Esophagus muscularis mucosa (tissue), 4 donors: ENCODE data around the gene MRAP2. TPM values are rescaled to one million over a fixed set of nuclear protein-coding genes. Genes with fewer than 3 reads are reported as not detected.

ENCODE experiments used
- DNase-seq: peaks from one replicate; pipeline ENCODE4 v3.0.0-alpha.2; 2017; ENCODE audit errors: extremely low spot score
- H3K27ac ChIP-seq, 4 donors: fragments of 200-600 bp; sonication (generic); replicated peaks in 1 of 4; 1 replicate in 3 of 4; 2 replicates in 1 of 4; pipeline ENCODE4 v1.5.1; 2016 to 2019; ENCODE audit warnings: mild to moderate bottlenecking in 1 of 4
- H3K27me3 ChIP-seq, 4 donors: fragments of 200-600 bp; sonication (generic); one replicate each; pipeline versions ENCODE4 v1.5.1 to v1.6.0; 2016 to 2019
- H3K36me3 ChIP-seq, 4 donors: fragments of 200-600 bp; sonication (generic); one replicate each; pipeline ENCODE4 v1.5.1; 2016 to 2019
- H3K4me1 ChIP-seq, 4 donors: fragments of 200-600 bp; sonication (generic); one replicate each; pipeline ENCODE4 v1.5.1; 2016 to 2019
- H3K4me3 ChIP-seq, 4 donors: fragments of 200-600 bp; sonication (generic); 1 replicate in 2 of 4; 2 replicates in 2 of 4; pipeline ENCODE4 v1.5.1; 2016 to 2019; ENCODE audit warnings: mild to moderate bottlenecking in 4 of 4, moderate library complexity in 1 of 4
- H3K9me3 ChIP-seq, 4 donors: fragments of 200-600 bp; sonication (generic); 1 replicate in 3 of 4; 2 replicates in 1 of 4; pipeline ENCODE4 v1.5.1; 2016 to 2019
- CTCF ChIP-seq, 3 experiments: fragments of 200-600 bp in 2 of 3; fragments of 450-650 bp in 1 of 3; sonication (generic) in 2 of 3; IDR thresholded peaks; one replicate each; pipeline ENCODE4 v1.5.1; 2017 to 2019; ENCODE audit warnings: antibody characterized with exemption in 3 of 3, mild to moderate bottlenecking in 2 of 3, moderate library complexity in 1 of 3
- EP300 ChIP-seq: sonication (generic); formaldehyde crosslinking; IDR thresholded peaks from one replicate; pipeline ENCODE4 v1.6.1; 2017; ENCODE audit warnings: antibody characterized with exemption
- POLR2A ChIP-seq: fragments of 450-650 bp; IDR thresholded peaks from one replicate; pipeline ENCODE4 v1.6.1; 2017; ENCODE audit warnings: antibody characterized with exemption, moderate library complexity, mild to moderate bottlenecking, low read depth
- POLR2AphosphoS5 ChIP-seq, 2 donors: sonication (generic); formaldehyde crosslinking; IDR thresholded peaks; one replicate each; pipeline ENCODE4 v1.6.1; 2017; ENCODE audit warnings: antibody characterized with exemption in 2 of 2
- WGBS: methylation state at CpG from one replicate; pipeline ENCODE4 v1.1.5; 2018; 5-methylcytosine and 5-hydroxymethylcytosine counted together
- intact Hi-C: fragments of 100-400 bp; cut with DNase I; formaldehyde crosslinking; loops from one replicate; pipeline ENCODE4 v1.15.1; 2023
- total RNA-seq, 4 donors: library from RNA; depleted of rRNA; stranded (reverse); fragments of >200 nt; gene quantifications; one replicate each; pipeline versions ENCODE4 v1.1.0 to v1.2.1, GENCODE V29; 2016

MRAP2 gene
- total RNA-seq, 4 donors from 2014 or later: 0.11 to 0.32 (median 0.17) TPM; not detected in 1

- Histone ChIP-seq H3K27ac (no peak overlapping the region), H3K27me3 (peaks cover 0 to 7% (median 0%) of the 10 kb centered on the region in 4 donors), H3K4me1 (no peaks in the 10 kb centered on the region), H3K36me3 (no peaks in the 10 kb centered on the region), H3K4me3 (no peak overlapping the region), H3K9me3 (no peaks in the 10 kb centered on the region)
- intact Hi-C loops: no loop called here
- 57% methylated on average over 1 of the region's 1 CpG for WGBS
- DNase-seq: no peak
- TF ChIP-seq EP300: no peak
- TF ChIP-seq CTCF (IDR thresholded peaks at IDR 0.05): no peak
These were observed 15.7 kb upstream of the MRAP2 start for GRCh38 chr6:84017709-84018452.

DNA sequence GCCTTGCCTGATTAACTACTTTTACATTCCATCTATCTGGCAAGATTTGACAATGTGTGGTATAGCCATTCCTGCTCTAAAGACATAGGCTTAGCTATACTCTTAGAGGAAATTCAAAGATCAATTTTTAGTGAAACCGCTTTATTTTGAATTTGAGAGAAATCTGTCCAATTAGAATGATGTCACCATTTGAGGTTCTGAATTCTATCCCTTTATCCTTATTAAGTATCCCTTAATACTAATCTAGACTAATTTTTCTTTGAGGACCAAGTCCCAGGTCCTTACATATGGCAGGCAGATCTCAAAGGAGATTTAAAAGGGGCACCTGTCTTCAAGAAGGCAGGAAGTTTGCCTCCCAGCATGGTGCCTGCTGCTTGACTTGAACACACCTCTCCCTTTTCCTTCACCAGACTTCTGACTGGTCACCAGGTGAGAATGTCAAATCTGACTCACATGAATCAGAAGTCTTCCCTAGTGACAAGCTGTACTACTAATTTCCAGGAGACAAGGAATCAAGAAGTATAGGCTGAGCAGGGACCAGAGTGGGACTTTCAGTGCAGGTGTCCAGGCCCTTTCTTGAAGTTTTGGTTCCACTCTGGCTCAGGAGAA, 15.0 kb upstream of the MRAP2 start:
- Histone ChIP-seq H3K4me3 (no peak overlapping the region), H3K4me1 (no peaks in the 10 kb centered on the region), H3K27me3 (peaks cover 0 to 7% (median 0%) of the 10 kb centered on the region in 4 donors), H3K27ac (no peak overlapping the region), H3K36me3 (no peaks in the 10 kb centered on the region), H3K9me3 (no peaks in the 10 kb centered on the region)
- DNase-seq: no peak
- TF ChIP-seq POLR2AphosphoS5 (IDR thresholded peaks at IDR 0.05) (no peak), CTCF (IDR thresholded peaks at IDR 0.05) (no peak)
- intact Hi-C loops: no loop called here
- WGBS: 88% methylated on average over 1 of the region's 1 CpG

- Histone ChIP-seq H3K4me1 (no peaks in the 10 kb centered on the region), H3K27ac (no peak overlapping the region), H3K9me3 (no peaks in the 10 kb centered on the region), H3K27me3 (peaks cover 0 to 7% (median 0%) of the 10 kb centered on the region in 4 donors), H3K36me3 (no peaks in the 10 kb centered on the region), H3K4me3 (no peak overlapping the region)
- 38% methylated on average over 11 of the region's 28 CpGs for WGBS
- DNase-seq: no peak
- intact Hi-C loops: no loop called here
- TF ChIP-seq EP300: no peak
- no peak for TF ChIP-seq POLR2AphosphoS5 (IDR thresholded peaks at IDR 0.05)
- no peak for TF ChIP-seq POLR2A
- TF ChIP-seq CTCF (IDR thresholded peaks at IDR 0.05): no peak
These were observed 14.3 kb upstream of the MRAP2 start for GRCh38 chr6:84019141-84019841.

- no peak for DNase-seq
- TF ChIP-seq POLR2AphosphoS5 (IDR thresholded peaks at IDR 0.05) (no peak), EP300 (no peak), POLR2A (no peak), CTCF (IDR thresholded peaks at IDR 0.05) (no peak)
- Histone ChIP-seq H3K27ac (no peak overlapping the region), H3K27me3 (peaks cover 0 to 7% (median 0%) of the 10 kb centered on the region in 4 donors), H3K4me1 (no peaks in the 10 kb centered on the region), H3K4me3 (no peak overlapping the region), H3K9me3 (no peaks in the 10 kb centered on the region), H3K36me3 (no peaks in the 10 kb centered on the region)
- WGBS: 53% methylated on average over 6 of the region's 6 CpGs
- intact Hi-C loops: no loop called here
These were observed 13.7 kb upstream of the MRAP2 start for GRCh38 chr6:84019842-84020211.
